Kidney epithelial cell (primary cell): ENCODE data around the gene MCC. TPM values are rescaled to one million over a fixed set of nuclear protein-coding genes. Genes with fewer than 3 reads are reported as not detected.

ENCODE experiments used
- DNase-seq: peaks from one replicate; pipeline ENCODE4 v3.0.0-alpha.2; 2010; ENCODE audit warnings: low read depth
- H3K27me3 ChIP-seq: 2 replicates; pipeline ENCODE4 v1.6.0; 2011; ENCODE audit warnings: low read length; ENCODE audit not compliant: control insufficient read depth, insufficient read depth
- H3K36me3 ChIP-seq: 2 replicates; pipeline ENCODE4 v1.5.1; 2011; ENCODE audit warnings: low read length; ENCODE audit not compliant: control insufficient read depth, insufficient read depth
- H3K4me3 ChIP-seq: 2 replicates; pipeline ENCODE4 v1.5.1; 2011; ENCODE audit warnings: low read depth, mild to moderate bottlenecking, control low read depth, low read length
- CTCF ChIP-seq: IDR thresholded peaks from 2 replicates; pipeline ENCODE4 v1.5.1; 2011; ENCODE audit warnings: mild to moderate bottlenecking, moderate library complexity, low read length, control low read depth, inconsistent platforms; ENCODE audit not compliant: insufficient read depth, poor library complexity, severe bottlenecking
- total RNA-seq: library from RNA; depleted of rRNA; stranded (reverse); fragments of >200 nt; gene quantifications from 2 replicates; pipeline ENCODE4 v1.2.3, GENCODE V29; 2015

MCC gene
- total RNA-seq, 1 donor from 2014 or later: 16.7 TPM

GRCh38 chr5:113221294-113222176 lies 266.7 kb downstream of the MCC start:
- DNase-seq: no peak
- Histone ChIP-seq H3K27me3 (no peaks in the 10 kb centered on the region), H3K36me3 (no peaks in the 10 kb centered on the region), H3K4me3 (no peak overlapping the region)
- TF ChIP-seq CTCF: no peak

GRCh38 chr5:113219695-113220094 lies 268.6 kb downstream of the MCC start:
- no peak for TF ChIP-seq CTCF
- H3K36me3 ChIP-seq: no peaks in the 10 kb centered on the region
- no peak for DNase-seq
- no peak overlapping the region for H3K4me3 ChIP-seq
- no peaks in the 10 kb centered on the region for H3K27me3 ChIP-seq

DNA sequence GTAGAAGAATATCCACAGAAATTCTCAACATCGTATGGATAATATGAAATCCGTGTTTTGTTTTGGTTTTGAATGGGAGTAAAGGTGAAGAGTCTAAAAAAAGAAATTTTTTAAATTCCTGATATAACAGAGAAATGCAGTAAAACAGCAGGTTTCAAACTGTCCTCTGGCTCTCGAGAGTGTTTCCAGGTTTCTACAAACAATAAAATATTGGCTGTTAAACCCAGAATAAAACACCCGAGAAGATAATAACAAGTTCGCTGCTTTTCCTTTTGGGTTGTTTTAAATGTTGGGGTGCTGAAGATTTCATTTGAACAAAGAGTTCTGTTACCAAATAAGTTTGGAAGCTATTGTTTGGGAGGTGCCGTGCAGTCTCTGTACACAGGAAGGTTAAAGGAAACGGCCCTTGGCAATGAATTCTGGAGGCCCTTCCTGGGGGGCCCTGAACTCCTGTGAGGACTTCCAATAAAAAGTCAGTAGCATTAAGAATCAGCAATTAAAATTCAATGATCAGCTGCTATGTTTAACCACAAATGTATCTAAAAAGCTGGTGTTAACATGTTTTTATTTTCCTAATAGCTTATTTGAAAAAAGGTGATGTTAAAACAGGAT lies 269.2 kb downstream of the MCC start:
- no peak for DNase-seq
- Histone ChIP-seq H3K27me3 (no peaks in the 10 kb centered on the region), H3K4me3 (no peak overlapping the region), H3K36me3 (no peaks in the 10 kb centered on the region)
- no peak for TF ChIP-seq CTCF

DNA sequence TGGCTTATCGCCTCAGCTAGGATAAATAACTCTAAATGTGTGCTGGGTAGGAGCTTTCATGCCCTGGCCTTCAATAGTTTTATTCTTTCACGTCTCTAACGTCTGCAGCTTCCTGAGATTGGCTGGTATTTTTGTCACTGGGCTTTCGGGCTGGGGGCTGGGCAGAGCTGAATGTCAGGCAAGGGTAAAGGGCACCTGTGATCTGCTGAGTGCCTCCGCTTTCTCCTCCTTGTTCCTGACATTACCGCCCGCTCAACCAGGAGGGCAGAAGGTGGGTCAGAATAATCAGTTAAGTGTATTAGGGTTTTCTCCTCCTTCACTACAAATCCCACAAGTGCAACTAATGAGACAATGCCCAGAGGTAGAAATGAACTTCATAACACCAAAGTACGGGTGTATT lies 270.1 kb downstream of the MCC start:
- Histone ChIP-seq H3K36me3 (no peaks in the 10 kb centered on the region), H3K4me3 (no peak overlapping the region), H3K27me3 (no peaks in the 10 kb centered on the region)
- TF ChIP-seq CTCF: no peak
- DNase-seq: no peak

- no peak for DNase-seq
- no peak overlapping the region for H3K4me3 ChIP-seq
- TF ChIP-seq CTCF: no peak
- no peaks in the 10 kb centered on the region for H3K27me3 ChIP-seq
- H3K36me3 ChIP-seq: no peaks in the 10 kb centered on the region
Measured at GRCh38 chr5:113217619-113218184, 270.6 kb downstream of the MCC start.
